OCI-LY7 (cell line): ENCODE results near the gene MYZAP. TPM values are rescaled to one million over a fixed set of nuclear protein-coding genes. Genes with fewer than 3 reads are reported as not detected.

ENCODE experiments used
- BruUV-seq: library from RNA; stranded (reverse); fragments of 400-500 nt; replicated peaks from 2 replicates; lab custom pipeline; 2021; lab: Mats Ljungman, UMichigan
- CTCF ChIA-PET: fragments of 300-600 bp; sonication (Branson Sonifier 250); formaldehyde crosslinking; loops from one replicate; lab custom pipeline; 2022; ENCODE audit warnings: antibody characterized with exemption; ENCODE audit not compliant: unreplicated experiment; lab: Charles Lee
- POLR2A ChIA-PET: fragments of 300-600 bp; sonication (Branson Sonifier 250); formaldehyde crosslinking; loops from one replicate; lab custom pipeline; 2022; ENCODE audit warnings: antibody characterized with exemption; lab: Charles Lee
- DNase-seq: peaks from one replicate; pipeline ENCODE4 v3.0.0-alpha.2; 2015; ENCODE audit warnings: low spot score
- H2AFZ ChIP-seq: fragments of 200-600 bp; sonication (generic), shearing (Covaris generic); 2 replicates; pipeline ENCODE4 v1.6.1; 2014; ENCODE audit warnings: mild to moderate bottlenecking, antibody characterized with exemption, low read length, moderate library complexity
- H3K27ac ChIP-seq: fragments of 200-600 bp; sonication (generic); 2 replicates; pipeline ENCODE4 v1.5.1; 2014; ENCODE audit warnings: mixed run types, low read depth, mild to moderate bottlenecking, moderate library complexity, low read length, inconsistent platforms; ENCODE audit not compliant: poor library complexity, severe bottlenecking
- H3K36me3 ChIP-seq: fragments of 200-600 bp; sonication (generic); 2 replicates; pipeline ENCODE4 v1.6.1; 2014; ENCODE audit warnings: mild to moderate bottlenecking, antibody characterized with exemption, low read length, moderate library complexity, mixed read lengths; ENCODE audit not compliant: insufficient read depth
- H3K4me1 ChIP-seq: fragments of 200-600 bp; sonication (generic); 2 replicates; pipeline ENCODE4 v1.5.1; 2014; ENCODE audit warnings: mild to moderate bottlenecking, low read length; ENCODE audit not compliant: insufficient read depth, poor library complexity, severe bottlenecking
- H3K4me2 ChIP-seq: fragments of 200-600 bp; sonication (generic); 2 replicates; pipeline ENCODE4 v1.6.1; 2014; ENCODE audit warnings: mild to moderate bottlenecking, low read length
- H3K4me3 ChIP-seq: fragments of 200-600 bp; sonication (generic); 2 replicates; pipeline ENCODE4 v1.5.1; 2014; ENCODE audit warnings: mild to moderate bottlenecking, low read depth, low read length; ENCODE audit not compliant: poor library complexity, severe bottlenecking
- H3K79me2 ChIP-seq: fragments of 200-600 bp; sonication (generic); 2 replicates; pipeline ENCODE4 v1.6.1; 2016; ENCODE audit warnings: low read depth, mild to moderate bottlenecking, low read length, moderate library complexity, mixed read lengths; ENCODE audit not compliant: insufficient read depth
- H3K9me2 ChIP-seq: fragments of 200-600 bp; sonication (generic); 2 replicates; pipeline ENCODE4 v1.6.1; 2016; ENCODE audit warnings: mild to moderate bottlenecking, low read length, mixed read lengths; ENCODE audit not compliant: insufficient read depth
- H3K9me3 ChIP-seq: fragments of 200-600 bp; sonication (generic); 2 replicates; pipeline ENCODE4 v1.6.1; 2014; ENCODE audit warnings: mild to moderate bottlenecking, mixed run types, low read length, mixed read lengths
- H4K20me1 ChIP-seq: fragments of 200-600 bp; sonication (generic); 2 replicates; pipeline ENCODE4 v1.6.1; 2014; ENCODE audit warnings: mild to moderate bottlenecking, antibody characterized with exemption, low read length, moderate library complexity, mixed read lengths; ENCODE audit not compliant: insufficient read depth
- CTCF ChIP-seq: fragments of 200-600 bp; sonication (generic); conservative IDR thresholded peaks from 2 replicates; pipeline ENCODE4 v1.5.1; 2014; ENCODE audit warnings: mild to moderate bottlenecking, antibody characterized with exemption, low read length, moderate library complexity, mixed read lengths
- EZH2phosphoT487 ChIP-seq: fragments of 200-600 bp; sonication (generic); IDR thresholded peaks from 2 replicates; pipeline ENCODE4 v1.6.1; 2018; ENCODE audit warnings: low read depth, borderline replicate concordance, mild to moderate bottlenecking, mixed run types, antibody characterized with exemption, low read length, moderate library complexity, mixed read lengths
- intact Hi-C: fragments of 100-400 bp; cut with micrococcal nuclease; formaldehyde crosslinking; loops from one replicate; pipeline ENCODE4 v1.10.0; 2022; ENCODE audit not compliant: unreplicated experiment
- total RNA-seq, 2 experiments: library from RNA; depleted of rRNA in 1 of 2; stranded (reverse); fragments of >200 nt in 1 of 2; shearing (Covaris generic) in 1 of 2; gene quantifications; 2 replicates each; pipeline ENCODE4 v1.2.3, GENCODE V29; 2014 to 2022

The MYZAP gene
- total RNA-seq, 2 experiments from 2014 or later = not detected

- POLR2A ChIA-PET = no interaction called here
- CTCF ChIA-PET = no interaction called here
- no peak overlapping the region for H3K4me3 ChIP-seq
- no peak overlapping the region for H3K4me2 ChIP-seq
- no peaks in the 10 kb centered on the region for H3K36me3 ChIP-seq
- H3K79me2 ChIP-seq = no peaks in the 10 kb centered on the region
- DNase-seq = no peak
- intact Hi-C loops = no loop called here
- H2AFZ ChIP-seq = no peak overlapping the region
- H3K9me3 ChIP-seq = no peaks in the 10 kb centered on the region
- no peaks in the 10 kb centered on the region for H3K9me2 ChIP-seq
- no peak for TF ChIP-seq CTCF
- no peak for TF ChIP-seq EZH2phosphoT487
- H4K20me1 ChIP-seq = no peaks in the 10 kb centered on the region
- no peaks in the 10 kb centered on the region for H3K4me1 ChIP-seq
- BruUV-seq = no TSS peak
- no peak overlapping the region for H3K27ac ChIP-seq
These were observed 105.9 kb downstream of the MYZAP start for GRCh38 chr15:57697588-57697987.

DNA sequence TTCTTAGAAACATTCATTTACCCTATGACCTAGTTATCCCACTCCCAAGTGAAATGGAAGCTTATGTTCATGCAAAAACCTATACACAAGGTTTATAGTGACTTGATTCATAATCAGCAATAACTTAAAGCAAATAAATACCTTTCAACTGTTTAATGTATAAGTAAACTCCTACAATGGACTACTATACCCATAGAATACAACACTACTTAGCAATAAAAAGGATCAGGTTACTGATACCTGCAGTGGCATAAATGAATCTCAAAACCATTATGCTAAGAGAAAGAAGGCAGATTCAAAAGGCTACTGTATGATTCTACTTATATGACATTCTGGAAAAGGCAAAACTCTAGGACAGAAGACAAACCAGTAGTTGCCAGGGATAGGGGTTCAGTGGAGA lies 106.5 kb downstream of the MYZAP start:
- ChIA-PET CTCF (no interaction called here), POLR2A (no interaction called here)
- Histone ChIP-seq H4K20me1 (no peaks in the 10 kb centered on the region), H3K4me2 (no peak overlapping the region), H3K9me3 (no peaks in the 10 kb centered on the region), H3K36me3 (no peaks in the 10 kb centered on the region), H3K9me2 (no peaks in the 10 kb centered on the region), H3K27ac (no peak overlapping the region), H2AFZ (no peak overlapping the region), H3K79me2 (no peaks in the 10 kb centered on the region), H3K4me1 (no peaks in the 10 kb centered on the region), H3K4me3 (no peak overlapping the region)
- no peak for DNase-seq
- intact Hi-C loops = no loop called here
- BruUV-seq = no TSS peak
- TF ChIP-seq CTCF (no peak), EZH2phosphoT487 (no peak)

GRCh38 chr15:57698991-57699390 lies 107.3 kb downstream of the MYZAP start:
- Histone ChIP-seq H3K9me3 (no peaks in the 10 kb centered on the region), H3K4me3 (no peak overlapping the region), H3K36me3 (no peaks in the 10 kb centered on the region), H3K9me2 (no peaks in the 10 kb centered on the region), H3K4me2 (no peak overlapping the region), H4K20me1 (no peaks in the 10 kb centered on the region), H2AFZ (no peak overlapping the region), H3K4me1 (no peaks in the 10 kb centered on the region), H3K27ac (no peak overlapping the region), H3K79me2 (no peaks in the 10 kb centered on the region)
- DNase-seq = no peak
- ChIA-PET CTCF (no interaction called here), POLR2A (interaction anchor here (0.6 kb wide), 1 partner anchor 8 kb away, joined by 4 read pairs; no protein-coding TSS in a partner anchor)
- no peak for TF ChIP-seq EZH2phosphoT487
- TF ChIP-seq CTCF = no peak
- intact Hi-C loops = no loop called here
- BruUV-seq = no TSS peak
